IMR-90 (cell line): ENCODE measurements around the gene MBD3L4.

Source experiments
- BHLHE40 ChIP-seq: fragments of 150-350 bp; IDR thresholded peaks from 2 replicates; pipeline ENCODE4 v1.6.1; 2016; ENCODE audit warnings: mild to moderate bottlenecking, low read depth, low read length
- FOS ChIP-seq: fragments of 150-350 bp; IDR thresholded peaks from 2 replicates; pipeline ENCODE4 v1.6.1; 2016; ENCODE audit warnings: low read depth, low read length
- MAFK ChIP-seq: IDR thresholded peaks from 2 replicates; pipeline ENCODE4 v1.6.1; 2012; ENCODE audit warnings: low read depth, low read length, improper control_type of control experiment
- MXI1 ChIP-seq: IDR thresholded peaks from 2 replicates; pipeline ENCODE4 v1.6.1; 2012; ENCODE audit warnings: low read depth, mild to moderate bottlenecking, low read length, moderate library complexity, borderline replicate concordance
- NFE2L2 ChIP-seq: fragments of 150-350 bp; IDR thresholded peaks from 2 replicates; pipeline ENCODE4 v1.6.1; 2016; ENCODE audit warnings: low read depth, mild to moderate bottlenecking, low read length
- POLR2A ChIP-seq: IDR thresholded peaks from 2 replicates; pipeline ENCODE4 v1.6.1; 2012; ENCODE audit warnings: mild to moderate bottlenecking, low read depth, low read length
- RAD21 ChIP-seq: IDR thresholded peaks from 2 replicates; pipeline ENCODE4 v1.6.1; 2012; ENCODE audit warnings: low read length, improper control_type of control experiment
- RCOR1 ChIP-seq: IDR thresholded peaks from 2 replicates; pipeline ENCODE4 v1.6.1; 2012; ENCODE audit warnings: mild to moderate bottlenecking, low read length, improper control_type of control experiment; ENCODE audit not compliant: insufficient replicate concordance
- RFX5 ChIP-seq: IDR thresholded peaks from 2 replicates; pipeline ENCODE4 v1.8.0; 2012; ENCODE audit warnings: low read depth, mild to moderate bottlenecking, low read length, moderate library complexity
- SMC3 ChIP-seq: fragments of 150-350 bp; IDR thresholded peaks from 2 replicates; pipeline ENCODE4 v1.6.1; 2016; ENCODE audit warnings: low read depth, mild to moderate bottlenecking, antibody characterized with exemption, low read length, moderate library complexity
- TF ChIP-seq, protein P1 (sequence below): conservative IDR thresholded peaks from 2 replicates; pipeline ENCODE4 v1.5.1; 2012; ENCODE audit warnings: mild to moderate bottlenecking, low read depth, low read length, improper control_type of control experiment
- TF ChIP-seq, protein P2 (sequence below): fragments of 150-350 bp; IDR thresholded peaks from 2 replicates; pipeline ENCODE4 v1.6.1; 2017; ENCODE audit warnings: mild to moderate bottlenecking, antibody characterized with exemption, low read length, low read depth
- TF ChIP-seq, protein P3 (sequence below): fragments of 150-350 bp; IDR thresholded peaks from 2 replicates; pipeline ENCODE4 v1.6.1; 2016; ENCODE audit warnings: low read depth, mild to moderate bottlenecking, low read length, moderate library complexity, borderline replicate concordance

- TF ChIP-seq MAFK: no peak
- TF ChIP-seq, protein P1, sequence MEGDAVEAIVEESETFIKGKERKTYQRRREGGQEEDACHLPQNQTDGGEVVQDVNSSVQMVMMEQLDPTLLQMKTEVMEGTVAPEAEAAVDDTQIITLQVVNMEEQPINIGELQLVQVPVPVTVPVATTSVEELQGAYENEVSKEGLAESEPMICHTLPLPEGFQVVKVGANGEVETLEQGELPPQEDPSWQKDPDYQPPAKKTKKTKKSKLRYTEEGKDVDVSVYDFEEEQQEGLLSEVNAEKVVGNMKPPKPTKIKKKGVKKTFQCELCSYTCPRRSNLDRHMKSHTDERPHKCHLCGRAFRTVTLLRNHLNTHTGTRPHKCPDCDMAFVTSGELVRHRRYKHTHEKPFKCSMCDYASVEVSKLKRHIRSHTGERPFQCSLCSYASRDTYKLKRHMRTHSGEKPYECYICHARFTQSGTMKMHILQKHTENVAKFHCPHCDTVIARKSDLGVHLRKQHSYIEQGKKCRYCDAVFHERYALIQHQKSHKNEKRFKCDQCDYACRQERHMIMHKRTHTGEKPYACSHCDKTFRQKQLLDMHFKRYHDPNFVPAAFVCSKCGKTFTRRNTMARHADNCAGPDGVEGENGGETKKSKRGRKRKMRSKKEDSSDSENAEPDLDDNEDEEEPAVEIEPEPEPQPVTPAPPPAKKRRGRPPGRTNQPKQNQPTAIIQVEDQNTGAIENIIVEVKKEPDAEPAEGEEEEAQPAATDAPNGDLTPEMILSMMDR: no peak
- TF ChIP-seq POLR2A: no peak
- no peak for TF ChIP-seq RFX5
- no peak for TF ChIP-seq RCOR1
- no peak for TF ChIP-seq BHLHE40
- no peak for TF ChIP-seq NFE2L2
- no peak for TF ChIP-seq FOS
- TF ChIP-seq, protein P2, sequence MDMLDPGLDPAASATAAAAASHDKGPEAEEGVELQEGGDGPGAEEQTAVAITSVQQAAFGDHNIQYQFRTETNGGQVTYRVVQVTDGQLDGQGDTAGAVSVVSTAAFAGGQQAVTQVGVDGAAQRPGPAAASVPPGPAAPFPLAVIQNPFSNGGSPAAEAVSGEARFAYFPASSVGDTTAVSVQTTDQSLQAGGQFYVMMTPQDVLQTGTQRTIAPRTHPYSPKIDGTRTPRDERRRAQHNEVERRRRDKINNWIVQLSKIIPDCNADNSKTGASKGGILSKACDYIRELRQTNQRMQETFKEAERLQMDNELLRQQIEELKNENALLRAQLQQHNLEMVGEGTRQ: no peak
- no peak for TF ChIP-seq MXI1
- no peak for TF ChIP-seq RAD21
- TF ChIP-seq, protein P3, sequence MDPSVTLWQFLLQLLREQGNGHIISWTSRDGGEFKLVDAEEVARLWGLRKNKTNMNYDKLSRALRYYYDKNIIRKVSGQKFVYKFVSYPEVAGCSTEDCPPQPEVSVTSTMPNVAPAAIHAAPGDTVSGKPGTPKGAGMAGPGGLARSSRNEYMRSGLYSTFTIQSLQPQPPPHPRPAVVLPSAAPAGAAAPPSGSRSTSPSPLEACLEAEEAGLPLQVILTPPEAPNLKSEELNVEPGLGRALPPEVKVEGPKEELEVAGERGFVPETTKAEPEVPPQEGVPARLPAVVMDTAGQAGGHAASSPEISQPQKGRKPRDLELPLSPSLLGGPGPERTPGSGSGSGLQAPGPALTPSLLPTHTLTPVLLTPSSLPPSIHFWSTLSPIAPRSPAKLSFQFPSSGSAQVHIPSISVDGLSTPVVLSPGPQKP: no peak
- no peak for TF ChIP-seq SMC3
Observed at GRCh38 chr19:7067716-7068115, 27.7 kb upstream of the MBD3L4 start.
